HepG2 (cell line): Measurements from ENCODE around the gene UBE2R2. TPM values are rescaled to one million over a fixed set of nuclear protein-coding genes. Genes with fewer than 3 reads are reported as not detected.

Experiments
- ATAC-seq: fragments of 200-7000 bp; cut with Tn5 transposase; 3 replicates; pipeline ENCODE4 v1.9.1; 2020; ENCODE audit warnings: mild to moderate bottlenecking, moderate library complexity
- BruUV-seq: library from RNA; stranded (reverse); fragments of 400-500 nt; replicated peaks from 2 replicates; lab custom pipeline; 2021; lab: Mats Ljungman, UMichigan
- CTCF ChIA-PET: fragments of 300-600 bp; formaldehyde crosslinking; extraction: SDS; loops from one replicate; lab custom pipeline; 2021; ENCODE audit warnings: low total read pairs, inconsistent platforms, low intra/inter-chr PET ratio; lab: Yijun Ruan, JAX
- POLR2A ChIA-PET: fragments of 350-600 bp; sonication (Branson Sonifier 250); formaldehyde crosslinking; loops from one replicate; lab custom pipeline; 2020; ENCODE audit warnings: antibody characterized with exemption, inconsistent platforms; lab: Yijun Ruan, JAX
- DNase-seq: peaks from one replicate; pipeline ENCODE4 v3.0.0-alpha.2; 2015; ENCODE audit warnings: low spot score
- FAIRE-seq: peaks from 3 replicates; lab custom pipeline; 2011; peaks lifted over from hg19 to GRCh38; lab: Jason Lieb, UNC
- H2AFZ ChIP-seq: one replicate; pipeline ENCODE4 v1.6.1; 2011; ENCODE audit warnings: low read length, inconsistent platforms
- H3K27ac ChIP-seq: fragments of 300-600 bp; 3 replicates; pipeline ENCODE4 v1.8.0; 2011; ENCODE audit warnings: mixed run types, mild to moderate bottlenecking, mixed read lengths, low read length, inconsistent platforms; ENCODE audit not compliant: insufficient read depth; ENCODE audit errors: extremely low read length
- H3K27me3 ChIP-seq, 2 experiments: fragments of 200-600 bp in 1 of 2; 2 replicates in 1 of 2; 3 replicates in 1 of 2; pipeline versions ENCODE4 v1.6.0 to v1.8.0; 2011; ENCODE audit warnings: low read length in 2 of 2, mild to moderate bottlenecking in 2 of 2, moderate library complexity in 2 of 2, inconsistent platforms in 1 of 2; ENCODE audit not compliant: insufficient read depth in 2 of 2, control insufficient read depth in 1 of 2
- H3K36me3 ChIP-seq, 2 experiments: fragments of 200-600 bp in 1 of 2; replicated peaks in 1 of 2; 2 replicates in 1 of 2; 3 replicates in 1 of 2; pipeline versions ENCODE4 v1.5.1 to v1.8.0; 2011; ENCODE audit warnings: low read length in 2 of 2, inconsistent platforms in 1 of 2; ENCODE audit not compliant: insufficient read depth in 2 of 2, control insufficient read depth in 1 of 2
- H3K4me1 ChIP-seq: 2 replicates; pipeline ENCODE4 v1.5.1; 2012; ENCODE audit warnings: low read length, inconsistent platforms; ENCODE audit not compliant: insufficient read depth
- H3K4me2 ChIP-seq: 2 replicates; pipeline ENCODE4 v1.6.0; 2011; ENCODE audit warnings: low read depth, low read length, inconsistent platforms
- H3K4me3 ChIP-seq, 3 experiments: fragments of 200-600 bp in 1 of 3; sonication (generic), shearing (Covaris generic) in 1 of 3; replicated peaks in 1 of 3; 2 replicates each; pipeline ENCODE4 v1.5.1; 2011 to 2016; ENCODE audit warnings: low read length in 3 of 3, inconsistent platforms in 2 of 3, low read depth in 2 of 3, mild to moderate bottlenecking in 2 of 3, control low read depth in 1 of 3, mixed read lengths in 1 of 3; ENCODE audit not compliant: insufficient read depth in 1 of 3
- H3K79me2 ChIP-seq: one replicate; pipeline ENCODE4 v1.6.1; 2011; ENCODE audit warnings: low read length, inconsistent platforms; ENCODE audit not compliant: insufficient read depth
- H3K9ac ChIP-seq: 2 replicates; pipeline ENCODE4 v1.6.0; 2011; ENCODE audit warnings: mild to moderate bottlenecking, low read depth, low read length, inconsistent platforms; ENCODE audit not compliant: insufficient read depth
- H3K9me3 ChIP-seq: 2 replicates; pipeline ENCODE4 v1.5.1; 2012; ENCODE audit warnings: mild to moderate bottlenecking, low read length
- H4K20me1 ChIP-seq: 2 replicates; pipeline ENCODE4 v1.6.0; 2011; ENCODE audit warnings: inconsistent platforms, mild to moderate bottlenecking, low read length, moderate library complexity; ENCODE audit not compliant: insufficient read depth
- BHLHE40 ChIP-seq: IDR thresholded peaks from 2 replicates; pipeline ENCODE4 v1.6.1; 2011; ENCODE audit warnings: low read length, improper control_type of control experiment
- HOXA7 ChIP-seq: sonication (generic); formaldehyde crosslinking; IDR thresholded peaks from 2 replicates; pipeline ENCODE4 v1.8.1; 2022; ENCODE audit warnings: mild to moderate bottlenecking, missing genetic modification reagents, moderate library complexity
- ONECUT2 ChIP-seq: sonication (generic); formaldehyde crosslinking; IDR thresholded peaks from 2 replicates; pipeline ENCODE4 v1.4.0; 2020; ENCODE audit warnings: missing genetic modification reagents
- RARA ChIP-seq: IDR thresholded peaks from 2 replicates; pipeline ENCODE4 v1.6.1; 2016; ENCODE audit warnings: missing genetic modification reagents, missing compliant biosample characterization
- SP2 ChIP-seq: sonication (generic); formaldehyde crosslinking; IDR thresholded peaks from 2 replicates; pipeline ENCODE4 v1.5.1; 2020; ENCODE audit warnings: mild to moderate bottlenecking, missing genetic modification reagents
- TEAD2 ChIP-seq: sonication (generic); formaldehyde crosslinking; IDR thresholded peaks from 2 replicates; pipeline ENCODE4 v1.9.0; 2021; ENCODE audit warnings: missing genetic modification reagents
- ZNF354B ChIP-seq: sonication (generic); formaldehyde crosslinking; IDR thresholded peaks from 2 replicates; pipeline ENCODE4 v1.8.0; 2022; ENCODE audit warnings: mild to moderate bottlenecking, missing genetic modification reagents
- ZNF510 ChIP-seq: sonication (generic); formaldehyde crosslinking; IDR thresholded peaks from 2 replicates; pipeline ENCODE4 v1.4.0; 2020; ENCODE audit warnings: low read depth, mild to moderate bottlenecking, missing genetic modification reagents
- ZNF589 ChIP-seq: sonication (generic); formaldehyde crosslinking; conservative IDR thresholded peaks from 2 replicates; pipeline ENCODE4 v1.8.0; 2022; ENCODE audit warnings: mild to moderate bottlenecking, moderate library complexity, missing genetic modification reagents
- ZNF7 ChIP-seq: IDR thresholded peaks from 2 replicates; pipeline ENCODE4 v1.6.1; 2016; ENCODE audit warnings: missing biosample characterization, missing genetic modification reagents
- WGBS: methylation state at CpG from one replicate; pipeline ENCODE4 v1.1.6; 2017; ENCODE audit warnings: low lambda C conversion rate; 5-methylcytosine and 5-hydroxymethylcytosine counted together
- in situ Hi-C: cut with HindIII; loops from 2 replicates; pipeline ENCODE4 v1.10.0; 2017; ENCODE audit warnings: low pct_unique_long_range_greater_than_20kb; ENCODE audit not compliant: extremely low pct_ligation_motif_present
- intact Hi-C: fragments of 100-400 bp; cut with micrococcal nuclease; formaldehyde crosslinking; loops from one replicate; pipeline ENCODE4 v1.10.0; 2022; ENCODE audit not compliant: unreplicated experiment
- polyA plus RNA-seq, 8 experiments: library from polyadenylated mRNA; depleted of rRNA in 3 of 8; stranded (reverse) in 7 of 8; unstranded in 1 of 8; fragments of >200 nt; fragmentation: Illumina TruSeq in 4 of 8; extraction: Trizol in 4 of 8; gene quantifications; 2 replicates each; pipeline versions ENCODE4 v1.2.1 to v1.2.3, GENCODE V29; 2011 to 2016; ENCODE audit warnings: low read depth in 4 of 8, missing spikeins in 1 of 8, mixed read lengths in 1 of 8; ENCODE audit not compliant: insufficient read depth in 1 of 8
- total RNA-seq, 5 experiments: library from RNA; depleted of rRNA; stranded (reverse); fragments of >200 nt; fragmentation: Illumina TruSeq; extraction: Trizol; gene quantifications; 2 replicates each; pipeline ENCODE4 v1.2.3, GENCODE V29; 2016; ENCODE audit warnings: low read depth in 1 of 5
- TF ChIP-seq, protein P1 (sequence below): sonication (generic); formaldehyde crosslinking; IDR thresholded peaks from 2 replicates; pipeline ENCODE4 v1.5.0; 2020; ENCODE audit warnings: mild to moderate bottlenecking, missing genetic modification reagents
- TF ChIP-seq, protein P2 (sequence below): sonication (generic); formaldehyde crosslinking; IDR thresholded peaks from 2 replicates; pipeline ENCODE4 v1.4.0; 2020; ENCODE audit warnings: mild to moderate bottlenecking, low read depth, missing genetic modification reagents
- TF ChIP-seq, protein P3 (sequence below): sonication (generic); formaldehyde crosslinking; IDR thresholded peaks from 2 replicates; pipeline ENCODE4 v1.4.0; 2020; ENCODE audit warnings: missing genetic modification reagents

Gene UBE2R2
- total and polyA plus RNA-seq, 2 of the 13 experiments (the other 11 are each of a cell fraction or from before 2014, with no cell fraction given), result 14.8 to 20.9 TPM

DNA sequence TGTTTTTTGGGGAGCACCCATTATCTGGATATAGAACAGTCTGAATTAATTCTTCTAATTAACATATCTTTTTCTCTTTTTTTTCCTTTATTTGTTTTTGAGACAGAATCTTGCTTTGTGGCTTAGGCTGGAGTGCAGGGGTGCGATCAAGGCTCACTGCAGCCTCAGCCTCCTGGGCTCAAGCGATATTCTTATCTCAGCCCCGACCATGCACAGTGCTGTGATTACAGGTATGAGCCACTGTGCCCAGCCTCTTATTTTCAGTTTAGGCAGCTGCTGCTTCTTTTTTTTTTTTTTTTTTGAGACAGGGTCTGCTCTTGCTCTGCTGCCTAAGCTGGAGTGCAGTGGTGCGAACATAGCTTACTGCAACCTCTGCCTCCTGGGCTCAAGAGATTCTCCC is 20.2 kb downstream of the UBE2R2 start:
- Histone ChIP-seq H3K27ac (no peak overlapping the region), H3K79me2 (peaks cover 98% of the 10 kb centered on the region), H2AFZ (no peak overlapping the region), H3K4me2 (no peak overlapping the region), H3K4me1 (0 out of 2 replicates have a peak, but pooled peaks cover 10% of the 10 kb centered on the region), H3K36me3 (peaks cover 0 to 12% of the 10 kb centered on the region in 2 experiments; a peak in 1 of 5 replicates), H4K20me1 (peaks cover 28% of the 10 kb centered on the region), H3K4me3 (no peak overlapping the region), H3K27me3 (no peaks in the 10 kb centered on the region), H3K9me3 (no peaks in the 10 kb centered on the region), H3K9ac (no peak overlapping the region)
- no TSS peak for BruUV-seq
- DNase-seq (no peak), FAIRE-seq (no peak), ATAC-seq (no peak)
- ChIA-PET POLR2A (no interaction called here), CTCF (no interaction called here)
- intact Hi-C loops, result no loop called here
- 92% methylated on average over 4 of the region's 4 CpGs for WGBS
- no peak for TF ChIP-seq ZNF7 (CRISPR knock-in tag)
- in situ Hi-C loops, result no loop called here

DNA sequence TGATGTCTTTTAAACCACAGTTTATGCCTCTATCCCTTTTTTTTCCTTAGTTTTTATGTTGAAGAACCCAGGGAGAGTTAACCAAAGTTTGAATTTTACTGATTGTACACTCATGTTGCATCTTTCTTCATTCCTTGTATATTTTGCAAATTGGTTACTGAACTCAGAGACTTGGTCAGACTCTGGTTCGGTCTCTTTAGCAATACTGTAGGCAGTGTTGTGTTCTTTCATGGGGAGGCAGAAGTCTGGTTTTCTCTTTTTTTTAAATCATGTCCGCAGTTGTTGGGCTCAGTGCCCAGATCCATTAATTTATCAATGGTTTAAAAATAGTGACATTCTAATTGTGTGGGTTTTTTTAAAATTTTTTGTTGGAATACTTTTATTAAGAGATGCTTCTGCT is 23.4 kb downstream of the UBE2R2 start:
- Histone ChIP-seq H3K27me3 (no peaks in the 10 kb centered on the region), H4K20me1 (peaks cover 31% of the 10 kb centered on the region), H3K36me3 (0 out of 5 replicates have a peak, but pooled peaks cover 0 to 5% of the 10 kb centered on the region in 2 experiments), H2AFZ (no peak overlapping the region), H3K9ac (no peak overlapping the region), H3K4me3 (no peak overlapping the region), H3K4me1 (0 out of 2 replicates have a peak, but pooled peaks cover 10% of the 10 kb centered on the region), H3K79me2 (peaks cover 95% of the 10 kb centered on the region), H3K9me3 (no peaks in the 10 kb centered on the region), H3K4me2 (no peak overlapping the region), H3K27ac (no peak overlapping the region)
- FAIRE-seq (no peak), DNase-seq (no peak), ATAC-seq (no peak)
- in situ Hi-C loops, result no loop called here
- TF ChIP-seq ONECUT2 (no peak), RARA (CRISPR knock-in tag) (no peak), SP2 (CRISPR knock-in tag) (no peak), HOXA7 (no peak), ZNF510 (no peak), ZNF354B (CRISPR knock-in tag) (no peak), ZNF589 (no peak), BHLHE40 (no peak), TEAD2 (CRISPR knock-in tag) (no peak)
- TF ChIP-seq, protein P1, sequence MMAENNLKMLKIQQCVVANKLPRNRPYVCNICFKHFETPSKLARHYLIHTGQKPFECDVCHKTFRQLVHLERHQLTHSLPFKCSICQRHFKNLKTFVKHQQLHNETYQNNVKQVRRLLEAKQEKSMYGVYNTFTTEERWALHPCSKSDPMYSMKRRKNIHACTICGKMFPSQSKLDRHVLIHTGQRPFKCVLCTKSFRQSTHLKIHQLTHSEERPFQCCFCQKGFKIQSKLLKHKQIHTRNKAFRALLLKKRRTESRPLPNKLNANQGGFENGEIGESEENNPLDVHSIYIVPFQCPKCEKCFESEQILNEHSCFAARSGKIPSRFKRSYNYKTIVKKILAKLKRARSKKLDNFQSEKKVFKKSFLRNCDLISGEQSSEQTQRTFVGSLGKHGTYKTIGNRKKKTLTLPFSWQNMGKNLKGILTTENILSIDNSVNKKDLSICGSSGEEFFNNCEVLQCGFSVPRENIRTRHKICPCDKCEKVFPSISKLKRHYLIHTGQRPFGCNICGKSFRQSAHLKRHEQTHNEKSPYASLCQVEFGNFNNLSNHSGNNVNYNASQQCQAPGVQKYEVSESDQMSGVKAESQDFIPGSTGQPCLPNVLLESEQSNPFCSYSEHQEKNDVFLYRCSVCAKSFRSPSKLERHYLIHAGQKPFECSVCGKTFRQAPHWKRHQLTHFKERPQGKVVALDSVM (CRISPR knock-in tag), result no peak
- TF ChIP-seq, protein P2, sequence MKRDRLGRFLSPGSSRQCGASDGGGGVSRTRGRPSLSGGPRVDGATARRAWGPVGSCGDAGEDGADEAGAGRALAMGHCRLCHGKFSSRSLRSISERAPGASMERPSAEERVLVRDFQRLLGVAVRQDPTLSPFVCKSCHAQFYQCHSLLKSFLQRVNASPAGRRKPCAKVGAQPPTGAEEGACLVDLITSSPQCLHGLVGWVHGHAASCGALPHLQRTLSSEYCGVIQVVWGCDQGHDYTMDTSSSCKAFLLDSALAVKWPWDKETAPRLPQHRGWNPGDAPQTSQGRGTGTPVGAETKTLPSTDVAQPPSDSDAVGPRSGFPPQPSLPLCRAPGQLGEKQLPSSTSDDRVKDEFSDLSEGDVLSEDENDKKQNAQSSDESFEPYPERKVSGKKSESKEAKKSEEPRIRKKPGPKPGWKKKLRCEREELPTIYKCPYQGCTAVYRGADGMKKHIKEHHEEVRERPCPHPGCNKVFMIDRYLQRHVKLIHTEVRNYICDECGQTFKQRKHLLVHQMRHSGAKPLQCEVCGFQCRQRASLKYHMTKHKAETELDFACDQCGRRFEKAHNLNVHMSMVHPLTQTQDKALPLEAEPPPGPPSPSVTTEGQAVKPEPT (CRISPR knock-in tag), result no peak
- TF ChIP-seq, protein P3, sequence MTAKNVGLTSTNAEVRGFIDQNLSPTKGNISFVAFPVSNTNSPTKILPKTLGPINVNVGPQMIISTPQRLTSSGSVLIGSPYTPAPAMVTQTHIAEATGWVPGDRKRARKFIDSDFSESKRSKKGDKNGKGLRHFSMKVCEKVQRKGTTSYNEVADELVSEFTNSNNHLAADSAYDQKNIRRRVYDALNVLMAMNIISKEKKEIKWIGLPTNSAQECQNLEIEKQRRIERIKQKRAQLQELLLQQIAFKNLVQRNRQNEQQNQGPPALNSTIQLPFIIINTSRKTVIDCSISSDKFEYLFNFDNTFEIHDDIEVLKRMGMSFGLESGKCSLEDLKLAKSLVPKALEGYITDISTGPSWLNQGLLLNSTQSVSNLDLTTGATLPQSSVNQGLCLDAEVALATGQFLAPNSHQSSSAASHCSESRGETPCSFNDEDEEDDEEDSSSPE (CRISPR knock-in tag), result no peak
- CTCF ChIA-PET, result no interaction called here
- intact Hi-C loops, result no loop called here
- POLR2A ChIA-PET, result no interaction called here
- WGBS, result 95% methylated on average over 2 of the region's 2 CpGs
- no TSS peak for BruUV-seq
